Stomach (tissue), 9 donors: Measurements from ENCODE around the gene TJP2. TPM values are rescaled to one million over a fixed set of nuclear protein-coding genes. Genes with fewer than 3 reads are reported as not detected.

Experiments
- DNase-seq, 2 donors: peaks; one replicate each; pipeline versions ENCODE4 v3.0.0 to v3.0.0-alpha.2; 2013 to 2019
- H3K27ac ChIP-seq, 5 donors: fragments of 200-600 bp in 4 of 5; sonication (generic) in 4 of 5; one replicate each; pipeline ENCODE4 v1.5.1; 2013 to 2019; ENCODE audit warnings: mild to moderate bottlenecking in 1 of 5, moderate library complexity in 1 of 5
- H3K27me3 ChIP-seq, 3 donors: fragments of 200-600 bp; sonication (generic); one replicate each; pipeline ENCODE4 v1.5.1; 2017 to 2019; ENCODE audit warnings: mixed run types in 1 of 3
- H3K36me3 ChIP-seq, 4 donors: fragments of 200-600 bp; sonication (generic); 1 replicate in 3 of 4; 2 replicates in 1 of 4; pipeline ENCODE4 v1.5.1; 2016 to 2019
- H3K4me1 ChIP-seq, 4 donors: fragments of 200-600 bp; sonication (generic); one replicate each; pipeline ENCODE4 v1.5.1; 2016 to 2019
- H3K4me3 ChIP-seq, 4 donors: fragments of 200-600 bp; sonication (generic) in 3 of 4; one replicate each; pipeline ENCODE4 v1.5.1; 2016 to 2019; ENCODE audit warnings: mild to moderate bottlenecking in 1 of 4
- H3K9me3 ChIP-seq, 4 donors: fragments of 200-600 bp; sonication (generic); one replicate each; pipeline ENCODE4 v1.5.1; 2016 to 2019
- EP300 ChIP-seq: sonication (generic); formaldehyde crosslinking; IDR thresholded peaks from one replicate; pipeline ENCODE4 v1.6.1; 2017; ENCODE audit warnings: antibody characterized with exemption
- POLR2A ChIP-seq, 4 donors: fragments of 450-650 bp; IDR thresholded peaks; one replicate each; pipeline ENCODE4 v1.6.1; 2016; ENCODE audit warnings: antibody characterized with exemption in 4 of 4, control low read depth in 2 of 4, mild to moderate bottlenecking in 1 of 4, moderate library complexity in 1 of 4
- POLR2AphosphoS5 ChIP-seq, 3 donors: sonication (generic); formaldehyde crosslinking; IDR thresholded peaks; one replicate each; pipeline ENCODE4 v1.6.1; 2016; ENCODE audit warnings: antibody characterized with exemption in 3 of 3
- WGBS, 5 donors: extraction: QIAGEN DNeasy Blood & Tissue Kit in 3 of 5; methylation state at CpG; one replicate each; pipeline versions ENCODE4 v1.1.5 to v1.1.7; 2013 to 2018; 5-methylcytosine and 5-hydroxymethylcytosine counted together
- intact Hi-C: fragments of 100-400 bp; cut with DNase I; formaldehyde crosslinking; loops from one replicate; pipeline ENCODE4 v1.15.1; 2023; ENCODE audit warnings: low total_unique reads
- polyA plus RNA-seq, 3 donors: library from polyadenylated mRNA; stranded (reverse); fragments of 200-250 nt; gene quantifications; one replicate each; pipeline ENCODE4 v1.2.3, GENCODE V29; 2013
- total RNA-seq, 5 donors: library from RNA; depleted of rRNA; stranded (reverse); fragments of >200 nt; gene quantifications; one replicate each; pipeline versions ENCODE4 v1.1.0 to v1.2.3, GENCODE V29; 2014 to 2016
- TF ChIP-seq, protein P1 (sequence below), 7 experiments: fragments of 450-650 bp in 4 of 7; fragments of 200-600 bp in 3 of 7; sonication (generic) in 3 of 7; IDR thresholded peaks; one replicate each; pipeline ENCODE4 v1.5.1; 2016 to 2019; ENCODE audit warnings: antibody characterized with exemption in 7 of 7, control low read depth in 2 of 7, mild to moderate bottlenecking in 1 of 7
- donor health status: healthy with polysubstance abuse.
- donor health status: Bipolar disorder and iron deficiency.
- donor health status: healthy.

TJP2 gene
- total and polyA plus RNA-seq, 8 donors: 28.6 to 371 (median 150) TPM

DNA sequence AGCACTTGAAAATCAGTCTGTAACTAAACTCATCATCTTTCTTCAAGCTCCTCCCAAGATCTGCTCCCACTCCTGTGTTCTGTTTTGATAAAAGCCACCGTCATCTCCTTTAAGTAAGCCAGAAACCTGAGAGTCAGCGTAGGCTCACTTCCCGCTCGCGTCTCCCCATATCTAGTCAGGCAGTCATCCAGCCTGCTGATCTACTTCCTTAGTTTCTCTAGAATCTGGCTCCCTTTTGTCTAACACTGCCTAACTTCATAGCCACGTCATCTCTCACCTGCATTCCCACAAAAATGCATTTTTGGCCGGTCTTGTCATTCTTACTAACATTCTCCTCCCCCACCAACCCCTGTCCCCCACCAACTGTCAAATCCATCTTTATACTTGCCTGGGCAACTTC, 3.0 kb upstream of the TJP2 start:
- H3K4me1 ChIP-seq: peaks cover 16 to 62% (median 39%) of the 10 kb centered on the region in 4 donors
- TF ChIP-seq, protein P1, sequence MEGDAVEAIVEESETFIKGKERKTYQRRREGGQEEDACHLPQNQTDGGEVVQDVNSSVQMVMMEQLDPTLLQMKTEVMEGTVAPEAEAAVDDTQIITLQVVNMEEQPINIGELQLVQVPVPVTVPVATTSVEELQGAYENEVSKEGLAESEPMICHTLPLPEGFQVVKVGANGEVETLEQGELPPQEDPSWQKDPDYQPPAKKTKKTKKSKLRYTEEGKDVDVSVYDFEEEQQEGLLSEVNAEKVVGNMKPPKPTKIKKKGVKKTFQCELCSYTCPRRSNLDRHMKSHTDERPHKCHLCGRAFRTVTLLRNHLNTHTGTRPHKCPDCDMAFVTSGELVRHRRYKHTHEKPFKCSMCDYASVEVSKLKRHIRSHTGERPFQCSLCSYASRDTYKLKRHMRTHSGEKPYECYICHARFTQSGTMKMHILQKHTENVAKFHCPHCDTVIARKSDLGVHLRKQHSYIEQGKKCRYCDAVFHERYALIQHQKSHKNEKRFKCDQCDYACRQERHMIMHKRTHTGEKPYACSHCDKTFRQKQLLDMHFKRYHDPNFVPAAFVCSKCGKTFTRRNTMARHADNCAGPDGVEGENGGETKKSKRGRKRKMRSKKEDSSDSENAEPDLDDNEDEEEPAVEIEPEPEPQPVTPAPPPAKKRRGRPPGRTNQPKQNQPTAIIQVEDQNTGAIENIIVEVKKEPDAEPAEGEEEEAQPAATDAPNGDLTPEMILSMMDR (IDR thresholded peaks at IDR 0.05): no peak
- TF ChIP-seq POLR2A (IDR thresholded peaks at IDR 0.05) (no peak), POLR2AphosphoS5 (IDR thresholded peaks at IDR 0.05) (peak in 2 of 3 donors; percentile 9 to 21)
- peaks cover 0 to 7% (median 0%) of the 10 kb centered on the region in 3 donors for H3K27me3 ChIP-seq
- no peaks in the 10 kb centered on the region for H3K9me3 ChIP-seq
- peak in 1 of 2 donors; percentile 43 for DNase-seq
- 24 to 57% (median 48%) methylated on average over 7 of the region's 7 CpGs for WGBS, 5 donors
- peaks cover 0 to 1% (median 0%) of the 10 kb centered on the region in 4 donors for H3K36me3 ChIP-seq
- intact Hi-C loops: loop anchor here (5.0 kb wide), 1 partner anchor 39 kb away; no protein-coding TSS in a partner anchor
- no peak overlapping the region for H3K4me3 ChIP-seq
- peak overlapping the region in 1 of 5 donors; percentile 11 for H3K27ac ChIP-seq

DNA sequence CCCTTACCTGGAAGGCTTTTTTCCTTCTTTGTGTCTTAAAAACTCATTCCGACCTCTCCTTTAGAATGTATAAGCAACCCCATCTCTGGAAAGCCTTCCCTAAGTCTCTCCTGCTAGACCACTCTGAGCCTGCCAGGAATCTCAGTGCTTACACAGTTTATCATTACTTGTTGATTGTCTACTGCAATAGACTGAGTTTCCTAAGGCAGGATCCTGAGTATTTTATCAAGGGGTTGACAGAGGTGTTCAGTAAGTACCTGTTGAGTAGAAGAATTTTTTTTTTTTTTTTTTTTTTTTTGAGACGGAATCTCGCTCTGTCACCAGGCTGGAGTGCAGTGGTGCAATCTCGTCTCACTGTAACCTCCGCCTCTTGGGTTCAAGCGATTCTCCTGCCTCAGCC, 2.6 kb upstream of the TJP2 start:
- WGBS, 5 donors: 85 to 97% (median 95%) methylated on average over 6 of the region's 6 CpGs
- TF ChIP-seq EP300: no peak
- TF ChIP-seq, protein P1 (IDR thresholded peaks at IDR 0.05): no peak
- TF ChIP-seq POLR2A (IDR thresholded peaks at IDR 0.05): no peak
- TF ChIP-seq POLR2AphosphoS5 (IDR thresholded peaks at IDR 0.05): no peak
- H3K9me3 ChIP-seq: no peaks in the 10 kb centered on the region
- DNase-seq: no peak
- peak overlapping the region in 1 of 5 donors; percentile 11 for H3K27ac ChIP-seq
- peaks cover 0 to 7% (median 0%) of the 10 kb centered on the region in 3 donors for H3K27me3 ChIP-seq
- H3K4me3 ChIP-seq: no peak overlapping the region
- H3K36me3 ChIP-seq: no peaks in the 10 kb centered on the region
- intact Hi-C loops: loop anchor here (5.0 kb wide), 1 partner anchor 39 kb away; no protein-coding TSS in a partner anchor
- H3K4me1 ChIP-seq: peaks cover 21 to 67% (median 41%) of the 10 kb centered on the region in 4 donors

- H3K36me3 ChIP-seq: no peaks in the 10 kb centered on the region
- H3K4me3 ChIP-seq: no peak overlapping the region
- peak overlapping the region in 2 of 5 donors; percentile 74 to 83 for H3K27ac ChIP-seq
- DNase-seq: no peak
- WGBS, 5 donors: 73 to 81% (median 75%) methylated on average over 6 of the region's 6 CpGs
- TF ChIP-seq, protein P1 (IDR thresholded peaks at IDR 0.05): no peak
- no peak for TF ChIP-seq POLR2A (IDR thresholded peaks at IDR 0.05)
- TF ChIP-seq EP300: no peak
- no peak for TF ChIP-seq POLR2AphosphoS5 (IDR thresholded peaks at IDR 0.05)
- H3K27me3 ChIP-seq: peaks cover 0 to 7% (median 0%) of the 10 kb centered on the region in 3 donors
- H3K4me1 ChIP-seq: peaks cover 28 to 81% (median 47%) of the 10 kb centered on the region in 4 donors
- no peaks in the 10 kb centered on the region for H3K9me3 ChIP-seq
- intact Hi-C loops: loop anchor here (5.0 kb wide), 1 partner anchor 41 kb away; no protein-coding TSS in a partner anchor
These were observed 1.2 kb upstream of the TJP2 start for GRCh38 chr9:69172895-69173294.

GRCh38 chr9:69173497-69173890, 583 bp upstream of the TJP2 start:
- intact Hi-C loops: loop anchor here (5.0 kb wide), 1 partner anchor 41 kb away; no protein-coding TSS in a partner anchor
- H3K4me3 ChIP-seq: peak overlapping the region; percentile 62 to 71 (median 66)
- WGBS, 5 donors: 7 to 28% (median 25%) methylated on average over 12 to 17 of the region's 17 CpGs
- peaks cover 0 to 7% (median 0%) of the 10 kb centered on the region in 3 donors for H3K27me3 ChIP-seq
- peak overlapping the region; percentile 22 to 83 (median 74) for H3K27ac ChIP-seq
- no peaks in the 10 kb centered on the region for H3K36me3 ChIP-seq
- no peak for TF ChIP-seq EP300
- TF ChIP-seq, protein P1 (IDR thresholded peaks at IDR 0.05): no peak
- TF ChIP-seq POLR2A (IDR thresholded peaks at IDR 0.05): no peak
- TF ChIP-seq POLR2AphosphoS5 (IDR thresholded peaks at IDR 0.05): no peak
- peaks cover 32 to 85% (median 53%) of the 10 kb centered on the region in 4 donors for H3K4me1 ChIP-seq
- no peak for DNase-seq
- H3K9me3 ChIP-seq: no peaks in the 10 kb centered on the region
